OCI-LY1 (cell line): ENCODE data around the gene FAAP100.

Experiments used
- H2AFZ ChIP-seq: fragments of 200-600 bp; sonication (generic), shearing (Covaris generic); 2 replicates; pipeline ENCODE4 v1.6.0; 2014; ENCODE audit warnings: antibody characterized with exemption, mild to moderate bottlenecking, low read length
- H3F3A ChIP-seq: fragments of 200-600 bp; sonication (generic), shearing (Covaris generic); 2 replicates; pipeline ENCODE4 v1.6.0; 2014; ENCODE audit warnings: mild to moderate bottlenecking, antibody characterized with exemption, low read length, moderate library complexity; ENCODE audit not compliant: insufficient read depth
- H3K27ac ChIP-seq: fragments of 200-600 bp; sonication (generic); 2 replicates; pipeline ENCODE4 v1.5.1; 2014; ENCODE audit warnings: low read length, mixed run types, mild to moderate bottlenecking, low read depth; ENCODE audit not compliant: poor library complexity, severe bottlenecking
- H3K27me3 ChIP-seq: fragments of 200-600 bp; sonication (generic); 2 replicates; pipeline ENCODE4 v1.6.0; 2014; ENCODE audit warnings: antibody characterized with exemption, mild to moderate bottlenecking, low read length, moderate library complexity; ENCODE audit not compliant: insufficient read depth
- H3K36me3 ChIP-seq: fragments of 200-600 bp; sonication (generic); 2 replicates; pipeline ENCODE4 v1.6.1; 2014; ENCODE audit warnings: mild to moderate bottlenecking, antibody characterized with exemption, low read length, moderate library complexity, mixed read lengths; ENCODE audit not compliant: insufficient read depth
- H3K4me1 ChIP-seq: fragments of 200-600 bp; sonication (generic); 2 replicates; pipeline ENCODE4 v1.5.1; 2014; ENCODE audit warnings: mild to moderate bottlenecking, low read length, moderate library complexity; ENCODE audit not compliant: insufficient read depth, severe bottlenecking
- H3K4me2 ChIP-seq: fragments of 200-600 bp; sonication (generic), shearing (Covaris generic); 2 replicates; pipeline ENCODE4 v1.6.1; 2014; ENCODE audit warnings: low read length
- H3K4me3 ChIP-seq: fragments of 200-600 bp; sonication (generic); 2 replicates; pipeline ENCODE4 v1.5.1; 2014; ENCODE audit warnings: low read length, low read depth, mild to moderate bottlenecking, mixed read lengths; ENCODE audit not compliant: poor library complexity, severe bottlenecking
- H3K79me2 ChIP-seq: fragments of 200-600 bp; shearing (Covaris generic); 2 replicates; pipeline ENCODE4 v1.6.1; 2016; ENCODE audit warnings: mixed run types, low read length, mixed read lengths; ENCODE audit not compliant: insufficient read depth
- H3K9ac ChIP-seq: fragments of 200-600 bp; sonication (generic), shearing (Covaris generic); 2 replicates; pipeline ENCODE4 v1.6.1; 2014; ENCODE audit warnings: mild to moderate bottlenecking, low read length, mixed read lengths
- H3K9me2 ChIP-seq: fragments of 200-600 bp; sonication (generic), shearing (Covaris generic); 2 replicates; pipeline ENCODE4 v1.6.1; 2014; ENCODE audit warnings: low read depth, mild to moderate bottlenecking, low read length, mixed read lengths
- H3K9me3 ChIP-seq: fragments of 200-600 bp; shearing (Covaris generic); 2 replicates; pipeline ENCODE4 v1.6.1; 2014; ENCODE audit warnings: low read length, mixed read lengths
- H4K20me1 ChIP-seq: fragments of 200-600 bp; sonication (generic), shearing (Covaris generic); 2 replicates; pipeline ENCODE4 v1.6.0; 2016; ENCODE audit warnings: mild to moderate bottlenecking, low read length; ENCODE audit not compliant: insufficient read depth
- CTCF ChIP-seq: fragments of 200-600 bp; sonication (generic), shearing (Covaris generic); IDR thresholded peaks from 2 replicates; pipeline ENCODE4 v1.5.1; 2017; ENCODE audit warnings: mild to moderate bottlenecking, antibody characterized with exemption, low read length, moderate library complexity, mixed read lengths
- EZH2 ChIP-seq: fragments of 200-600 bp; sonication (generic), shearing (Covaris generic); IDR thresholded peaks from 2 replicates; pipeline ENCODE4 v1.8.0; 2017; ENCODE audit warnings: borderline replicate concordance, mixed run types, mild to moderate bottlenecking, antibody characterized with exemption, low read length, moderate library complexity, mixed read lengths

Gene FAAP100

GRCh38 chr17:81517339-81518112 lies 34.6 kb downstream of the FAAP100 start:
- H3K9me2 ChIP-seq = no peaks in the 10 kb centered on the region
- no peaks in the 10 kb centered on the region for H4K20me1 ChIP-seq
- H3K4me3 ChIP-seq = peak overlapping the region; percentile 67
- no peaks in the 10 kb centered on the region for H3K79me2 ChIP-seq
- H3K27ac ChIP-seq = peak overlapping the region; percentile 88
- H3K27me3 ChIP-seq = peaks cover 3% of the 10 kb centered on the region; the same call in 1 of the 2 replicates
- H3K36me3 ChIP-seq = peaks cover under 1% of the 10 kb centered on the region
- H3K9ac ChIP-seq = peak overlapping the region; percentile 61; the same call in 1 of the 2 replicates
- H2AFZ ChIP-seq = no peak overlapping the region
- peaks cover 65% of the 10 kb centered on the region for H3K4me1 ChIP-seq
- peak overlapping the region; percentile 96 for H3K4me2 ChIP-seq
- H3F3A ChIP-seq = peaks cover 13% of the 10 kb centered on the region; the same call in 1 of the 2 replicates
- TF ChIP-seq CTCF = peak; percentile 15; the same call in 1 of the 2 replicates
- no peak for TF ChIP-seq EZH2
- no peaks in the 10 kb centered on the region for H3K9me3 ChIP-seq

GRCh38 chr17:81517009-81517338 lies 35.2 kb downstream of the FAAP100 start:
- peak overlapping the region; percentile 88 for H3K27ac ChIP-seq
- peaks cover 6% of the 10 kb centered on the region for H3K36me3 ChIP-seq
- H3F3A ChIP-seq = peaks cover 13% of the 10 kb centered on the region; the same call in 1 of the 2 replicates
- H3K4me2 ChIP-seq = peak overlapping the region; percentile 96
- H3K27me3 ChIP-seq = no peaks in the 10 kb centered on the region
- H3K4me1 ChIP-seq = peaks cover 65% of the 10 kb centered on the region
- no peaks in the 10 kb centered on the region for H3K79me2 ChIP-seq
- peak overlapping the region; percentile 18; the same call in 1 of the 2 replicates for H3K9ac ChIP-seq
- H3K4me3 ChIP-seq = peak overlapping the region; percentile 67
- H4K20me1 ChIP-seq = no peaks in the 10 kb centered on the region
- no peaks in the 10 kb centered on the region for H3K9me3 ChIP-seq
- no peaks in the 10 kb centered on the region for H3K9me2 ChIP-seq
- H2AFZ ChIP-seq = no peak overlapping the region
- TF ChIP-seq CTCF = no peak
- TF ChIP-seq EZH2 = no peak

- no peak overlapping the region for H2AFZ ChIP-seq
- H3K9me3 ChIP-seq = no peaks in the 10 kb centered on the region
- H3K27ac ChIP-seq = peak overlapping the region; percentile 88
- TF ChIP-seq CTCF (no peak), EZH2 (no peak)
- H3F3A ChIP-seq = peaks cover 13% of the 10 kb centered on the region; the same call in 1 of the 2 replicates
- peaks cover 11% of the 10 kb centered on the region for H3K36me3 ChIP-seq
- H3K27me3 ChIP-seq = no peaks in the 10 kb centered on the region
- no peaks in the 10 kb centered on the region for H4K20me1 ChIP-seq
- peaks cover 65% of the 10 kb centered on the region for H3K4me1 ChIP-seq
- H3K79me2 ChIP-seq = peaks cover 3% of the 10 kb centered on the region; the same call in 1 of the 2 replicates
- H3K9me2 ChIP-seq = no peaks in the 10 kb centered on the region
- peak overlapping the region; percentile 85; the same call in 1 of the 2 replicates for H3K9ac ChIP-seq
- peak overlapping the region; percentile 96 for H3K4me2 ChIP-seq
- H3K4me3 ChIP-seq = peak overlapping the region; percentile 67
Measured at GRCh38 chr17:81516439-81516838, 35.7 kb downstream of the FAAP100 start.
